ENCODE data around the gene METTL13. TPM values are rescaled to one million over a fixed set of nuclear protein-coding genes. Genes with fewer than 3 reads are reported as not detected.
A peak's percentile ranks its signal among the peaks of the same experiment; 100 is the strongest.

The METTL13 gene
- total RNA-seq, 1 donor from 2014 or later = 25.1 TPM

DNA sequence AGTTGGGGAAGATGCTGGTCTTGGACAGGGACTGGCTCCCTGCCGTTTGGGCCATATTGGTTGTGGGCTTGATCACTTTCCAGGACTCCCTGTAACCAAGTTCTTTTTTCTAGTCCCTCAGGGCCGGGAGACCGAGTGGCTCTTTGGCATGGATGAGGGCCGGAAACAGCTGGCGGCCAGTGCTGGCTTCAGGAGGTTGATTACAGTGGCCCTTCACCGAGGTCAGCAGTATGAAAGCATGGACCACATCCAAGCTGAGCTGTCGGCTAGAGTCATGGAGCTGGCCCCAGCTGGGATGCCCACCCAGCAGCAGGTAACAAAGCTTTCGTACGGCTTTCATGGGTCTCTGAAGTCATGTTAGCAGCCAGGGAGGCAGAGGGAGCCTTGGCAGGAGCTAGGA is 4.3 kb downstream of the METTL13 start:
- Mint-ChIP-seq H3K9me3 (ENCODE audit: unreplicated experiment) (no peaks in the 10 kb centered on the region), H3K36me3 (ENCODE audit: low read depth, unreplicated experiment) (peaks cover 19% of the 10 kb centered on the region), H3K27ac (ENCODE audit: unreplicated experiment) (no peak overlapping the region), H3K4me1 (ENCODE audit: low read depth, unreplicated experiment) (peaks cover 7% of the 10 kb centered on the region), H3K4me3 (ENCODE audit: unreplicated experiment) (no peak overlapping the region), H3K27me3 (ENCODE audit: low read depth, unreplicated experiment) (no peaks in the 10 kb centered on the region)
- TF ChIP-seq, protein P1, sequence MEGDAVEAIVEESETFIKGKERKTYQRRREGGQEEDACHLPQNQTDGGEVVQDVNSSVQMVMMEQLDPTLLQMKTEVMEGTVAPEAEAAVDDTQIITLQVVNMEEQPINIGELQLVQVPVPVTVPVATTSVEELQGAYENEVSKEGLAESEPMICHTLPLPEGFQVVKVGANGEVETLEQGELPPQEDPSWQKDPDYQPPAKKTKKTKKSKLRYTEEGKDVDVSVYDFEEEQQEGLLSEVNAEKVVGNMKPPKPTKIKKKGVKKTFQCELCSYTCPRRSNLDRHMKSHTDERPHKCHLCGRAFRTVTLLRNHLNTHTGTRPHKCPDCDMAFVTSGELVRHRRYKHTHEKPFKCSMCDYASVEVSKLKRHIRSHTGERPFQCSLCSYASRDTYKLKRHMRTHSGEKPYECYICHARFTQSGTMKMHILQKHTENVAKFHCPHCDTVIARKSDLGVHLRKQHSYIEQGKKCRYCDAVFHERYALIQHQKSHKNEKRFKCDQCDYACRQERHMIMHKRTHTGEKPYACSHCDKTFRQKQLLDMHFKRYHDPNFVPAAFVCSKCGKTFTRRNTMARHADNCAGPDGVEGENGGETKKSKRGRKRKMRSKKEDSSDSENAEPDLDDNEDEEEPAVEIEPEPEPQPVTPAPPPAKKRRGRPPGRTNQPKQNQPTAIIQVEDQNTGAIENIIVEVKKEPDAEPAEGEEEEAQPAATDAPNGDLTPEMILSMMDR (IDR thresholded peaks at IDR 0.05; ENCODE audit: insufficient read depth, low read depth, low read length) = no peak
- TF ChIP-seq EZH2 (IDR thresholded peaks at IDR 0.05; ENCODE audit: insufficient read depth, low read length) = no peak
- Histone ChIP-seq H3K4me3 (ENCODE audit: insufficient read depth, low read depth, low read length) (no peak overlapping the region), H3K9ac (ENCODE audit: low read length) (no peak overlapping the region), H3K4me1 (ENCODE audit: insufficient read depth, low read length) (peaks cover 10% of the 10 kb centered on the region), H3K27ac (ENCODE audit: low read depth, low read length) (no peak overlapping the region), H3K4me2 (ENCODE audit: low read length) (no peak overlapping the region), H4K20me1 (ENCODE audit: insufficient read depth, low read length) (peaks cover 8% of the 10 kb centered on the region), H3K36me3 (ENCODE audit: insufficient read depth, low read length) (peaks cover 30% of the 10 kb centered on the region), H3K9me3 (ENCODE audit: insufficient read depth, low read depth, low read length) (no peaks in the 10 kb centered on the region), H3K27me3 (ENCODE audit: insufficient read depth, low read length) (no peaks in the 10 kb centered on the region), H3K79me2 (ENCODE audit: insufficient read depth, low read length) (peaks cover 65% of the 10 kb centered on the region), H2AFZ (ENCODE audit: low read depth, low read length) (no peak overlapping the region)
- DNase-seq (ENCODE audit: low read depth) (no peak), FAIRE-seq (no peak)

DNA sequence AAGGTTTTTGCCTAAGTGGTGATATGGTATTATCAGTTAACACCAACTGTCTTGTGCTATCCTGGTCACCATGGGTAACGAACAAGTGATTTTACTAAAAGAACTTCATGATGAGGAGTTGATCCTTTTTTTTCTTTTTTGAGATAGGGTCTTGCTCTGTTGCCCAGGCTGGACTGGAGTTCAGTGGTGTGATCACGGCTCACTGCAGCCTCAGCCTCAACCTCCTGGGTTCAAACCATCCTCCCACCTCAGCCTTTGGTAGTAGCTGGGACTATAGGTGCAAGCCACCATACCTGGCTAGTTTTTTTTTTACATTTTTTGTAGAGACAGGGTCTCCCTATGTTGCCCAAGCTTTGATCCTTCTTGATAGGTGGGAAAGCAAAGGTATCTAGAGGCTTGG is 5.1 kb downstream of the METTL13 start:
- peaks cover 35% of the 10 kb centered on the region for H3K36me3 ChIP-seq (ENCODE audit: insufficient read depth, low read length)
- H3K27ac ChIP-seq (ENCODE audit: low read depth, low read length) = no peak overlapping the region
- H3K79me2 ChIP-seq (ENCODE audit: insufficient read depth, low read length) = peaks cover 70% of the 10 kb centered on the region
- no peak overlapping the region for H2AFZ ChIP-seq (ENCODE audit: low read depth, low read length)
- peaks cover 19% of the 10 kb centered on the region for H3K36me3 Mint-ChIP-seq (ENCODE audit: low read depth, unreplicated experiment)
- no peaks in the 10 kb centered on the region for H3K9me3 Mint-ChIP-seq (ENCODE audit: unreplicated experiment)
- no peak overlapping the region for H3K27ac Mint-ChIP-seq (ENCODE audit: unreplicated experiment)
- no peak overlapping the region for H3K9ac ChIP-seq (ENCODE audit: low read length)
- H3K4me3 Mint-ChIP-seq (ENCODE audit: unreplicated experiment) = no peak overlapping the region
- DNase-seq (ENCODE audit: low read depth) (no peak), FAIRE-seq (no peak)
- no peaks in the 10 kb centered on the region for H3K27me3 Mint-ChIP-seq (ENCODE audit: low read depth, unreplicated experiment)
- TF ChIP-seq, protein P1 (IDR thresholded peaks at IDR 0.05; ENCODE audit: insufficient read depth, low read depth, low read length) = no peak
- TF ChIP-seq EZH2 (IDR thresholded peaks at IDR 0.05; ENCODE audit: insufficient read depth, low read length) = no peak
- no peak overlapping the region for H3K4me3 ChIP-seq (ENCODE audit: insufficient read depth, low read depth, low read length)
- no peak overlapping the region for H3K4me2 ChIP-seq (ENCODE audit: low read length)
- no peaks in the 10 kb centered on the region for H3K9me3 ChIP-seq (ENCODE audit: insufficient read depth, low read depth, low read length)
- no peaks in the 10 kb centered on the region for H3K27me3 ChIP-seq (ENCODE audit: insufficient read depth, low read length)
- H4K20me1 ChIP-seq (ENCODE audit: insufficient read depth, low read length) = peaks cover 8% of the 10 kb centered on the region
- peaks cover 10% of the 10 kb centered on the region for H3K4me1 ChIP-seq (ENCODE audit: insufficient read depth, low read length)
- H3K4me1 Mint-ChIP-seq (ENCODE audit: low read depth, unreplicated experiment) = peaks cover 7% of the 10 kb centered on the region

DNA sequence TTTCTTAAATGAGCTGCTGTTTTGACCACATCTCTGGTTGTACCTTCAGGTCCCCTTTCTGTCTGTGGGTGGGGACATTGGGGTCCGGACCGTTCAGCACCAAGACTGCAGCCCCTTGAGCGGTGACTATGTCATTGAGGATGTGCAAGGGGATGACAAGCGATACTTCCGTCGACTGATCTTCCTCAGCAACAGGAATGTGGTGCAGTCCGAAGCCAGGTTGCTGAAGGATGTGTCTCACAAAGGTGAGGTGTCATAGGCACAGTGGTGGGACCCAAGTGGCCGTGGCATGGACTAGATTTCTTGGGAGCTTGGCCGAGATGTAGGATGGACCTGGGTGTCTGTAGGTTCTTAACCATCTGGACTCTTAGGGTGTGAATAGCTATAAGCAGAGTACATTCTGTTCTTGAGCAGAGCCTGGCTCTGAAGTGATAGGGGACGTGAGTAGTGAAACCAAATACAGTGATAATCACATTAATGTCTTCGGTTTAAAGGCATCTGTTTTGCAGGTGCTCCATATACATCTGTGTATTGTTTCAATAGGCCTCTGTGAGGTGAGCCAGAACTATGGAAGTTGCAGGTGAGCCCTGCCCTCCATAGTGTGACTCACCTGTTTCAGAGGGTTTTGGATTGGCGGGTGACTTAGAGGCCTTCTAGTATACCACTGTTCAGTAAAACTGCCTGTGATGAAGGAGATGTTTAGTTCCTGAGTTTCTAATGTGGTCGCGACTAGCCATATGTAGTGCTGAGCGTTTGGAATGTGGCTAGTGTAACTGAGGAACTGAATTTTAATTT is 6.4 kb downstream of the METTL13 start:
- TF ChIP-seq EZH2 (IDR thresholded peaks at IDR 0.05; ENCODE audit: insufficient read depth, low read length) = no peak
- TF ChIP-seq, protein P1 (IDR thresholded peaks at IDR 0.05; ENCODE audit: insufficient read depth, low read depth, low read length) = no peak
- no peak for FAIRE-seq
- no peak for DNase-seq (ENCODE audit: low read depth)
- peaks cover 39% of the 10 kb centered on the region for H3K36me3 ChIP-seq (ENCODE audit: insufficient read depth, low read length)
- peak overlapping the region; percentile 46 for H3K27ac ChIP-seq (ENCODE audit: low read depth, low read length)
- peaks cover 62% of the 10 kb centered on the region for H3K79me2 ChIP-seq (ENCODE audit: insufficient read depth, low read length)
- Mint-ChIP-seq H3K4me3 (ENCODE audit: unreplicated experiment) (no peak overlapping the region), H3K9me3 (ENCODE audit: unreplicated experiment) (no peaks in the 10 kb centered on the region), H3K36me3 (ENCODE audit: low read depth, unreplicated experiment) (peaks cover 21% of the 10 kb centered on the region), H3K27ac (ENCODE audit: unreplicated experiment) (no peak overlapping the region), H3K27me3 (ENCODE audit: low read depth, unreplicated experiment) (no peaks in the 10 kb centered on the region), H3K4me1 (ENCODE audit: low read depth, unreplicated experiment) (peaks cover 7% of the 10 kb centered on the region)
- peaks cover 5% of the 10 kb centered on the region for H3K4me1 ChIP-seq (ENCODE audit: insufficient read depth, low read length)
- no peak overlapping the region for H3K4me3 ChIP-seq (ENCODE audit: insufficient read depth, low read depth, low read length)
- no peak overlapping the region for H3K4me2 ChIP-seq (ENCODE audit: low read length)
- no peak overlapping the region for H2AFZ ChIP-seq (ENCODE audit: low read depth, low read length)
- no peak overlapping the region for H3K9ac ChIP-seq (ENCODE audit: low read length)
- H3K27me3 ChIP-seq (ENCODE audit: insufficient read depth, low read length) = no peaks in the 10 kb centered on the region
- H3K9me3 ChIP-seq (ENCODE audit: insufficient read depth, low read depth, low read length) = no peaks in the 10 kb centered on the region
- peaks cover 8% of the 10 kb centered on the region for H4K20me1 ChIP-seq (ENCODE audit: insufficient read depth, low read length)

Measured in astrocyte (in vitro differentiated cells and primary cell).